CD8-positive, alpha-beta memory T cell (primary cell): ENCODE results near the gene TNRC6C. TPM values are rescaled to one million over a fixed set of nuclear protein-coding genes. Genes with fewer than 3 reads are reported as not detected.

ENCODE experiments used
- CTCF ChIA-PET: fragments of 350-600 bp; sonication (Branson Sonifier 250); formaldehyde crosslinking; loops from one replicate; lab custom pipeline; 2021; ENCODE audit warnings: antibody characterized with exemption; lab: Charles Lee
- POLR2A ChIA-PET: fragments of 350-600 bp; sonication (Branson Sonifier 250); formaldehyde crosslinking; loops from one replicate; lab custom pipeline; 2021; ENCODE audit warnings: antibody characterized with exemption; lab: Charles Lee
- DNase-seq, 5 donors: peaks; one replicate each; pipeline versions ENCODE4 v3.0.0 to v3.0.0-alpha.2; 2020 to 2022; ENCODE audit warnings: mixed read lengths in 1 of 5
- H3K27ac ChIP-seq: one replicate; pipeline ENCODE4 v1.7.0; 2013; ENCODE audit warnings: low read depth, mild to moderate bottlenecking, low read length, moderate library complexity
- H3K27me3 ChIP-seq: 2 replicates; pipeline ENCODE4 v1.7.0; 2013; ENCODE audit warnings: low read length, mild to moderate bottlenecking; ENCODE audit not compliant: insufficient read depth, poor library complexity, severe bottlenecking
- H3K36me3 ChIP-seq: 2 replicates; pipeline ENCODE4 v1.7.0; 2013; ENCODE audit warnings: mild to moderate bottlenecking, low read length, moderate library complexity; ENCODE audit not compliant: insufficient read depth
- H3K4me1 ChIP-seq: 2 replicates; pipeline ENCODE4 v1.7.0; 2013; ENCODE audit warnings: mild to moderate bottlenecking, low read length, moderate library complexity; ENCODE audit not compliant: insufficient read depth
- H3K4me3 ChIP-seq: 2 replicates; pipeline ENCODE4 v1.7.0; 2013; ENCODE audit warnings: mild to moderate bottlenecking, low read length
- H3K9me3 ChIP-seq: 2 replicates; pipeline ENCODE4 v1.7.0; 2013; ENCODE audit warnings: mild to moderate bottlenecking, low read length
- H3K27ac Mint-ChIP-seq, 8 donors: one replicate each; pipeline ENCODE4 v1.8.0; 2020 to 2021; ENCODE audit warnings: mixed read lengths in 8 of 8, mild to moderate bottlenecking in 6 of 8, inconsistent platforms in 3 of 8, moderate library complexity in 3 of 8
- H3K27me3 Mint-ChIP-seq, 2 donors: one replicate each; pipeline ENCODE4 v1.8.0; 2020 to 2021; ENCODE audit warnings: mixed read lengths in 2 of 2, mild to moderate bottlenecking in 1 of 2, moderate library complexity in 1 of 2
- H3K36me3 Mint-ChIP-seq, 3 donors: one replicate each; pipeline ENCODE4 v1.8.0; 2020 to 2021; ENCODE audit warnings: mixed read lengths in 3 of 3, inconsistent platforms in 1 of 3, mild to moderate bottlenecking in 1 of 3
- H3K4me1 Mint-ChIP-seq, 3 donors: one replicate each; pipeline ENCODE4 v1.8.0; 2020 to 2021; ENCODE audit warnings: mixed read lengths in 3 of 3, inconsistent platforms in 1 of 3, mild to moderate bottlenecking in 1 of 3
- H3K4me3 Mint-ChIP-seq, 7 donors: one replicate each; pipeline ENCODE4 v1.8.0; 2020 to 2021; ENCODE audit warnings: mixed read lengths in 7 of 7, mild to moderate bottlenecking in 6 of 7, moderate library complexity in 4 of 7, inconsistent platforms in 2 of 7
- H3K9me3 Mint-ChIP-seq, 5 donors: one replicate each; pipeline ENCODE4 v1.8.0; 2020 to 2022; ENCODE audit warnings: mixed read lengths in 5 of 5, mild to moderate bottlenecking in 3 of 5, moderate library complexity in 2 of 5, inconsistent platforms in 1 of 5
- polyA plus RNA-seq: library from polyadenylated mRNA; unstranded; fragments of 300-500 nt; fragmentation: Illumina TruSeq; gene quantifications from one replicate; pipeline ENCODE4 v1.2.3, GENCODE V29; 2021
- total RNA-seq, 2 experiments: library from RNA; stranded (reverse); gene quantifications; one replicate each; pipeline ENCODE4 v1.2.3, GENCODE V29; 2021

The TNRC6C gene
- total and polyA plus RNA-seq, 3 experiments from 2014 or later = 7.4 to 28.1 (median 25.9) TPM

DNA sequence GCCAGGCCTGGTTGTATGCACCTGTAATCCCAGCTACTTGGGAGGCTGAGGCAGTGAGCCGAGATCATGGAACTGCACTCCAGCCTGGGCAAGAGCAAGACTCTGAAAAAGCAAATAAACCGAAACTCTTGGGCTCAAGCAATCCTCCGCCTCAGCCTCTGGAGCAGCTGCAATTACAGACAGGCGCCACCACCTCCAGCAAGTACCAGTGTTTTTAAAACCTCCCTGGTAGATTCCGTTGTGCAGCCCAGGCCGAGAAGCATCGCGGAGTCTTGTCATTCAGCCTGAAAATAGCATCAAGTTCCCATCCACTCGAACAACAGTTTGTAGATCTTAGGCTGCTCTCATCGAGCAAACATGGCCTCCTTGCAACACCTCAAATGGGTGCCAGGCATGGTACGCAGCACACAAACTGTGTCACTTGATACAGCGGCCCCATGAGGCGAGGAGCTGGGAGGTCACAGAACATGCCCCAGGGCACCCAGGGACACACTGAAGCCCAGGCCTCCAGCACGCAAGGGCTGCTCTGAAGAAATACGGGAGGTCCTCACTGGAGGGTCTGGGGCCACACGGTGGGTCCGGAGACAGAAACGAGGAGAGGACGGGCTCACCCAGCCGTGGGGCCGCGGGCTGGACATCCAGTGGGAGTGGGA lies 152.0 kb downstream of the TNRC6C start:
- H3K4me3 Mint-ChIP-seq = peak overlapping the region in 1 of 7 donors; percentile 29
- no peak for DNase-seq
- H3K4me3 ChIP-seq = no peak overlapping the region
- no peaks in the 10 kb centered on the region for H3K9me3 Mint-ChIP-seq
- ChIA-PET CTCF (interaction anchor here (0.9 to 7.5 kb wide), 9 partner anchors 10 to 141 kb away, joined by 3 to 100 read pairs (median 4); partner anchors contain the start of genes AFMID, TK1 and TMC6), POLR2A (interaction anchor here (0.6 to 6.6 kb wide), 5 partner anchors 17 to 267 kb away, joined by 3 to 111 read pairs (median 3); partner anchors contain the start of genes TMC6 and TMC8)
- H3K4me1 ChIP-seq = peaks cover 34% of the 10 kb centered on the region
- peaks cover 4 to 83% (median 9%) of the 10 kb centered on the region in 3 donors for H3K36me3 Mint-ChIP-seq
- no peaks in the 10 kb centered on the region for H3K27me3 ChIP-seq
- peaks cover 0 to 5% of the 10 kb centered on the region in 2 donors for H3K27me3 Mint-ChIP-seq
- H3K36me3 ChIP-seq = peaks cover 53% of the 10 kb centered on the region
- peak overlapping the region in 6 of 8 donors; percentile 23 to 81 (median 62) for H3K27ac Mint-ChIP-seq
- no peaks in the 10 kb centered on the region for H3K9me3 ChIP-seq
- H3K27ac ChIP-seq = no peak overlapping the region
- peaks cover 31 to 63% (median 43%) of the 10 kb centered on the region in 3 donors for H3K4me1 Mint-ChIP-seq

GRCh38 chr17:78111016-78111726 lies 152.7 kb downstream of the TNRC6C start:
- Mint-ChIP-seq H3K27me3 (peaks cover 0 to 5% of the 10 kb centered on the region in 2 donors), H3K9me3 (no peaks in the 10 kb centered on the region), H3K36me3 (peaks cover 4 to 81% (median 9%) of the 10 kb centered on the region in 3 donors), H3K27ac (peak overlapping the region in 4 of 8 donors; percentile 47 to 81 (median 74)), H3K4me3 (peak overlapping the region in 1 of 7 donors; percentile 11), H3K4me1 (peaks cover 31 to 63% (median 43%) of the 10 kb centered on the region in 3 donors)
- ChIA-PET POLR2A (interaction anchor here (0.6 to 6.6 kb wide), 6 partner anchors 17 to 267 kb away, joined by 3 to 111 read pairs (median 3); partner anchors contain the start of genes TMC6 and TMC8), CTCF (interaction anchor here (0.9 to 7.5 kb wide), 7 partner anchors 11 to 140 kb away, joined by 3 to 100 read pairs (median 4); partner anchors contain the start of genes AFMID, TK1 and TMC6)
- no peak overlapping the region for H3K4me3 ChIP-seq
- peak in 1 of 5 donors; percentile 46 for DNase-seq
- no peak overlapping the region for H3K27ac ChIP-seq
- peaks cover 52% of the 10 kb centered on the region for H3K36me3 ChIP-seq
- H3K27me3 ChIP-seq = no peaks in the 10 kb centered on the region
- H3K4me1 ChIP-seq = peaks cover 34% of the 10 kb centered on the region
- H3K9me3 ChIP-seq = no peaks in the 10 kb centered on the region

DNA sequence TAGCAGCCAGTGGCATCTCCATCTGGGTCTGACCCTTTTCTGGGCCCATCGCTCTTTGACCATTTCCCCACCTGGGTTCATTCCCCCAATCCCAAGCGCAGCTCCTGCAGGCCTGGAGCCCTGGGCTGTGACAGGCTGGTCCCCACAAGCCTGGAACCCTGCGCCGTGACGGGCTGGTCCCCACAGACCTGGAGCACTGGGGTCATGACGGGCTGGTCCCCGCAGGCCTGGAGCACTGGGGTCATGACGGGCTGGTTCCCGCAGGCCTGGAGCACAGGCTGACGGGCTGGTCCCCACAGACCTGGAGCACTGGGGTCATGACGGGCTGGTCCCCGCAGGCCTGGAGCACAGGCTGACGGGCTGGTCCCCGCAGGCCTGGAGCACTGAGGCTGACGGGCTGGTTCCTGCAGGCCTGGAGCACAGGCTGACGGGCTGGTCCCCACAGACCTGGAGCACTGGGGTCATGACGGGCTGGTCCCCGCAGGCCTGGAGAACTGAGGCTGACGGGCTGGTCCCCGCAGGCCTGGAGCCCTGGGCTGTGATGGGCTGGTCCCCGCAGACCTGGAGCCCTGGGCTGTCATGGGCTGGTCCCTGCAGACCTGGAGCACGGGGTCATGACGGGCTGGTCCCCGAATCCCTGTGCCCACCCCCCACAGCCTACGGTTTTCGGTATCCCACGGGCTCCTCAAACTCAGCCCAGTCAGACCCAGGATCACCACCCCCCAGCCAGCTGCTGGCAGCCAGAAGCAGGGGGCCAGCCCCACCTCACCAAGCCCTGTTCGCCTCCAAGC lies 153.4 kb downstream of the TNRC6C start:
- POLR2A ChIA-PET = interaction anchor here (0.9 to 6.6 kb wide), 5 partner anchors 16 to 58 kb away, joined by 3 to 111 read pairs (median 4); partner anchors contain the start of genes TMC6 and TMC8
- DNase-seq = peak in 1 of 5 donors; percentile 51
- peaks cover 34% of the 10 kb centered on the region for H3K4me1 ChIP-seq
- H3K27me3 ChIP-seq = no peaks in the 10 kb centered on the region
- H3K4me3 ChIP-seq = no peak overlapping the region
- H3K9me3 Mint-ChIP-seq = no peaks in the 10 kb centered on the region
- peak overlapping the region in 1 of 7 donors; percentile 77 for H3K4me3 Mint-ChIP-seq
- H3K27me3 Mint-ChIP-seq = peaks cover 0 to 5% of the 10 kb centered on the region in 2 donors
- no peak overlapping the region for H3K27ac ChIP-seq
- CTCF ChIA-PET = interaction anchor here (1.0 to 7.5 kb wide), 14 partner anchors 10 to 139 kb away, joined by 3 to 100 read pairs (median 4); partner anchors contain the start of genes TMC6 and TMC8
- peaks cover 4 to 85% (median 9%) of the 10 kb centered on the region in 3 donors for H3K36me3 Mint-ChIP-seq
- H3K27ac Mint-ChIP-seq = peak overlapping the region in 5 of 8 donors; percentile 0 to 97 (median 83)
- H3K36me3 ChIP-seq = peaks cover 56% of the 10 kb centered on the region
- no peaks in the 10 kb centered on the region for H3K9me3 ChIP-seq
- peaks cover 33 to 65% (median 42%) of the 10 kb centered on the region in 3 donors for H3K4me1 Mint-ChIP-seq

GRCh38 chr17:78112518-78113471 lies 154.3 kb downstream of the TNRC6C start:
- DNase-seq = peak; percentile 69 to 83 (median 71)
- ChIA-PET POLR2A (interaction anchor here (1.0 to 6.6 kb wide), 4 partner anchors 8 to 64 kb away, joined by 3 to 111 read pairs (median 25); partner anchors contain the start of genes TMC6 and TMC8), CTCF (interaction anchor here (0.8 to 7.5 kb wide), 14 partner anchors 9 to 138 kb away, joined by 3 to 100 read pairs (median 4); partner anchors contain the start of genes TMC6 and TMC8)
- peaks cover 35 to 66% (median 35%) of the 10 kb centered on the region in 3 donors for H3K4me1 Mint-ChIP-seq
- Histone ChIP-seq H3K9me3 (no peaks in the 10 kb centered on the region), H3K27ac (no peak overlapping the region), H3K27me3 (no peaks in the 10 kb centered on the region), H3K4me1 (peaks cover 34% of the 10 kb centered on the region), H3K4me3 (no peak overlapping the region), H3K36me3 (peaks cover 61% of the 10 kb centered on the region)
- peak overlapping the region in 6 of 7 donors; percentile 36 to 77 (median 62) for H3K4me3 Mint-ChIP-seq
- peak overlapping the region; percentile 23 to 97 (median 85) for H3K27ac Mint-ChIP-seq
- no peaks in the 10 kb centered on the region for H3K9me3 Mint-ChIP-seq
- peaks cover 0 to 5% of the 10 kb centered on the region in 2 donors for H3K27me3 Mint-ChIP-seq
- peaks cover 4 to 83% (median 9%) of the 10 kb centered on the region in 3 donors for H3K36me3 Mint-ChIP-seq

DNA sequence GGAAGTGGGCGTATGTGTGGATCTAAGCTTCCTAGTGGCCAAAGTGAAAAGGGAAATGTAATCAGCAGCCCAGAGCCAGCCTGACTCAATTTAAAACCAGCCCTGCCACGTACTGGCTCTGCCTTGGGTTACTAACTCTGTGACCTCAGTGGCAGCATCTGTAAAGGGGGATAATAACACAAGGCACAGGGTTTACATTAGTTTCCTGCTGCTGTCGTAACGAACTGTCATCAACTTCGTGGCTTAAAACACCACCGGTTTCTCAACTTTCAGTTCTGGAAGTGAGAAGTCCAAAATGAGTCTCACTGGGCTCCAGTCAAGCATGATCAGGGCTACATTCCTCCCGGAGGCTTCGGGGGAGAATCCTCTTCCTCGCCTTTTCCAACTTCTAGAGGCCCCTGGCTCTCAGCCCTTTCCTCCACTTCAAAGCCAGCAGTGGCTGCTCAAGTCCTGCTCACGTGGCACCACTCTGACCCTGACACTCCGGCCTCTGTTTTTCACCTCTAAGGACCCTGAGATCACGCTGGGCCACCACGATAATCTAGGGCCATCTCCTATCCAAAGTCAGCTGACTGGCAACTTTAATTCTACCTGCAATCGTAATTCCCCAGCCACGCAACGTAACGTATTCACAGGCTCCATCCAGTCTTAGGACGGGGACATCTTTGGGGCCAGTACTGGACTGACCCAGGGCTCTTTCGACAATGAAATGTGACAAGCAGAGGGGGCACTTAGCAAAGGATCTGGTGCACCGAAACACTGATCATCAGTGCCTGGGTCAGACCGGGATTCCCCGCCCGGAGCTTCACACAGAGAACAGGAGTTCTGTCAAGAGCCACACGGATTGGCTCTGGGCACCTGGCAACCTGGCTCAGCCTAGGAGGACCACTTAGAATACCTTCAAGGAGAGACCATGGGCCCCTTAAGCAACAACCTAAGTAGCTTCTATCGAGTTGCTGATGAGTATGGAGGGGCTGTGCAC lies 155.6 kb downstream of the TNRC6C start:
- CTCF ChIA-PET = interaction anchor here (0.6 to 7.5 kb wide), 11 partner anchors 8 to 137 kb away, joined by 3 to 100 read pairs (median 5); partner anchors contain the start of gene TMC8
- peaks cover 0 to 5% of the 10 kb centered on the region in 2 donors for H3K27me3 Mint-ChIP-seq
- H3K4me3 ChIP-seq = no peak overlapping the region
- no peaks in the 10 kb centered on the region for H3K9me3 ChIP-seq
- peaks cover 35 to 66% (median 36%) of the 10 kb centered on the region in 3 donors for H3K4me1 Mint-ChIP-seq
- no peaks in the 10 kb centered on the region for H3K27me3 ChIP-seq
- H3K9me3 Mint-ChIP-seq = no peaks in the 10 kb centered on the region
- POLR2A ChIA-PET = interaction anchor here (0.7 to 6.6 kb wide), 4 partner anchors 14 to 28 kb away, joined by 3 to 111 read pairs (median 24); partner anchors contain the start of genes TMC6 and TMC8
- peak in 2 of 5 donors; percentile 43 to 50 for DNase-seq
- H3K27ac ChIP-seq = peak overlapping the region; percentile 19
- H3K36me3 ChIP-seq = peaks cover 69% of the 10 kb centered on the region
- peak overlapping the region in 5 of 7 donors; percentile 6 to 75 (median 44) for H3K4me3 Mint-ChIP-seq
- H3K36me3 Mint-ChIP-seq = peaks cover 4 to 80% (median 9%) of the 10 kb centered on the region in 3 donors
- peak overlapping the region; percentile 83 to 97 (median 86) for H3K27ac Mint-ChIP-seq
- peaks cover 45% of the 10 kb centered on the region for H3K4me1 ChIP-seq
